Endothelial cell of umbilical vein (primary cell): ENCODE measurements around the gene SMARCAD1. TPM values are rescaled to one million over a fixed set of nuclear protein-coding genes. Genes with fewer than 3 reads are reported as not detected.

Experiments used
- BruUV-seq: library from RNA; stranded (reverse); fragments of 400-500 nt; replicated peaks from 2 replicates; lab custom pipeline; 2021; lab: Mats Ljungman, UMichigan
- CTCF ChIA-PET: fragments of 300-600, 350-600 bp; sonication (Branson Sonifier 250); formaldehyde crosslinking; loops from one replicate; lab custom pipeline; 2021; ENCODE audit warnings: antibody characterized with exemption, inconsistent platforms; lab: Charles Lee
- POLR2A ChIA-PET: fragments of 300-600, 350-600 bp; sonication (Branson Sonifier 250); formaldehyde crosslinking; loops from one replicate; lab custom pipeline; 2021; ENCODE audit warnings: antibody characterized with exemption, inconsistent platforms; lab: Charles Lee
- DNase-seq: peaks from one replicate; pipeline ENCODE4 v3.0.0-alpha.2; 2011; ENCODE audit warnings: low read depth, low spot score
- FAIRE-seq: peaks from 2 replicates; lab custom pipeline; 2011; peaks lifted over from hg19 to GRCh38; lab: Jason Lieb, UNC
- H2AFZ ChIP-seq: 2 replicates; pipeline ENCODE4 v1.6.0; 2012; ENCODE audit warnings: low read depth, low read length, control low read depth, inconsistent platforms
- H3K27ac ChIP-seq: 2 replicates; pipeline ENCODE4 v1.5.1; 2011; ENCODE audit warnings: low read depth, mild to moderate bottlenecking, control low read depth, low read length, moderate library complexity; ENCODE audit not compliant: insufficient read depth
- H3K27me3 ChIP-seq, 2 experiments: 2 replicates each; pipeline versions ENCODE4 v1.6.0 to v1.6.1; 2011; ENCODE audit warnings: low read length in 2 of 2, mixed read lengths in 1 of 2; ENCODE audit not compliant: control insufficient read depth in 2 of 2, insufficient read depth in 2 of 2
- H3K36me3 ChIP-seq, 2 experiments: 2 replicates in 1 of 2; 3 replicates in 1 of 2; pipeline ENCODE4 v1.5.1; 2011; ENCODE audit warnings: low read length in 2 of 2, mild to moderate bottlenecking in 1 of 2, moderate library complexity in 1 of 2; ENCODE audit not compliant: control insufficient read depth in 2 of 2, insufficient read depth in 2 of 2; ENCODE audit errors: extremely low read depth in 1 of 2
- H3K4me1 ChIP-seq: 3 replicates; pipeline ENCODE4 v1.5.1; 2011; ENCODE audit warnings: mild to moderate bottlenecking, low read length; ENCODE audit not compliant: control insufficient read depth, insufficient read depth; ENCODE audit errors: extremely low read depth
- H3K4me2 ChIP-seq: 2 replicates; pipeline ENCODE4 v1.6.1; 2011; ENCODE audit warnings: low read length, control low read depth, mixed read lengths; ENCODE audit not compliant: insufficient read depth
- H3K4me3 ChIP-seq, 3 experiments: fragments of 200-600 bp in 1 of 3; sonication (generic), shearing (Covaris generic) in 1 of 3; replicated peaks in 1 of 3; 2 replicates each; pipeline ENCODE4 v1.5.1; 2011 to 2016; ENCODE audit warnings: control low read depth in 3 of 3, low read length in 3 of 3, mild to moderate bottlenecking in 2 of 3, inconsistent platforms in 1 of 3, low read depth in 1 of 3, moderate library complexity in 1 of 3; ENCODE audit not compliant: insufficient read depth in 1 of 3
- H3K79me2 ChIP-seq: 2 replicates; pipeline ENCODE4 v1.6.0; 2012; ENCODE audit warnings: low read length, inconsistent platforms; ENCODE audit not compliant: control insufficient read depth, insufficient read depth
- H3K9ac ChIP-seq: replicated peaks from 2 replicates; pipeline ENCODE3; 2011; ENCODE audit warnings: low read length, control low read depth; ENCODE audit not compliant: insufficient read depth; ENCODE audit errors: extremely low read depth
- H3K9me1 ChIP-seq: replicated peaks from 3 replicates; pipeline ENCODE4 v1.6.0; 2011; ENCODE audit warnings: mild to moderate bottlenecking, low read length; ENCODE audit not compliant: control insufficient read depth, insufficient read depth; ENCODE audit errors: extremely low read depth
- H3K9me3 ChIP-seq: replicated peaks from 2 replicates; pipeline ENCODE4 v1.5.1; 2012; ENCODE audit warnings: low read length, inconsistent platforms; ENCODE audit not compliant: control insufficient read depth, insufficient read depth
- H4K20me1 ChIP-seq: replicated peaks from 2 replicates; pipeline ENCODE3; 2011; ENCODE audit warnings: mild to moderate bottlenecking, low read length; ENCODE audit not compliant: control insufficient read depth, insufficient read depth; ENCODE audit errors: extremely low read depth
- EZH2 ChIP-seq: IDR thresholded peaks from 2 replicates; pipeline ENCODE4 v1.6.1; 2012; ENCODE audit warnings: borderline replicate concordance, low read depth, mild to moderate bottlenecking, moderate library complexity, low read length, inconsistent platforms; ENCODE audit not compliant: severe bottlenecking
- FOS ChIP-seq: IDR thresholded peaks from 2 replicates; pipeline ENCODE4 v1.6.1; 2011; ENCODE audit warnings: mild to moderate bottlenecking, low read length, moderate library complexity, borderline replicate concordance; ENCODE audit not compliant: insufficient read depth
- GATA2 ChIP-seq: IDR thresholded peaks from 2 replicates; pipeline ENCODE4 v1.7.0; 2011; ENCODE audit warnings: low read depth, mild to moderate bottlenecking, moderate library complexity, mixed read lengths, low read length; ENCODE audit not compliant: insufficient read length, insufficient read depth
- JUN ChIP-seq: IDR thresholded peaks from 2 replicates; pipeline ENCODE4 v1.6.1; 2011; ENCODE audit warnings: borderline replicate concordance, low read depth; ENCODE audit not compliant: insufficient read length, insufficient read depth
- MYC ChIP-seq: IDR thresholded peaks from one replicate; pipeline ENCODE4 v1.6.1; 2011; ENCODE audit warnings: mild to moderate bottlenecking, low read depth, low read length
- POLR2A ChIP-seq: IDR thresholded peaks from 2 replicates; pipeline ENCODE4 v1.6.1; 2012; ENCODE audit warnings: low read depth, mild to moderate bottlenecking, control low read depth, low read length
- POLR2AphosphoS5 ChIP-seq: IDR thresholded peaks from 2 replicates; pipeline ENCODE4 v1.6.1; 2012; ENCODE audit warnings: low read depth, mild to moderate bottlenecking, control low read depth, low read length, moderate library complexity; ENCODE audit not compliant: insufficient read depth
- dilution Hi-C: fragments of 300-500 bp; cut with MboI; formaldehyde crosslinking; loops from one replicate; pipeline ENCODE4 v1.15.0; 2019; ENCODE audit warnings: low sequenced_read_pairs; ENCODE audit not compliant: extremely low pct_ligation_motif_present
- intact Hi-C: fragments of 100-400 bp; cut with micrococcal nuclease; formaldehyde crosslinking; loops from one replicate; pipeline ENCODE4 v1.10.0; 2022
- polyA plus RNA-seq, 4 experiments: library from polyadenylated mRNA; depleted of rRNA in 3 of 4; stranded (reverse) in 3 of 4; unstranded in 1 of 4; fragments of >200 nt; gene quantifications; 2 replicates each; pipeline versions ENCODE4 v1.2.1 to v1.2.3, GENCODE V29; 2011 to 2012; ENCODE audit warnings: missing spikeins in 1 of 4
- total RNA-seq: library from RNA; stranded (reverse); gene quantifications from 2 replicates; pipeline ENCODE4 v1.2.3, GENCODE V29; 2021
- TF ChIP-seq, protein P1 (sequence below): IDR thresholded peaks from 2 replicates; pipeline ENCODE4 v1.6.1; 2011; ENCODE audit not compliant: insufficient read depth, insufficient read length
- TF ChIP-seq, protein P2 (sequence below), 2 donors: IDR thresholded peaks; 1 replicate in 1 of 2; 2 replicates in 1 of 2; pipeline ENCODE4 v1.5.1; 2011; ENCODE audit warnings: low read length in 2 of 2, mild to moderate bottlenecking in 2 of 2, moderate library complexity in 2 of 2, control low read depth in 1 of 2, inconsistent platforms in 1 of 2, low read depth in 1 of 2; ENCODE audit not compliant: insufficient read depth in 1 of 2; ENCODE audit errors: extremely low read depth in 1 of 2

Gene SMARCAD1
- total and polyA plus RNA-seq, 2 donors (not counting 3 experiments of a cell fraction or from before 2014, with no cell fraction given) = 15.5 to 34.8 TPM

DNA sequence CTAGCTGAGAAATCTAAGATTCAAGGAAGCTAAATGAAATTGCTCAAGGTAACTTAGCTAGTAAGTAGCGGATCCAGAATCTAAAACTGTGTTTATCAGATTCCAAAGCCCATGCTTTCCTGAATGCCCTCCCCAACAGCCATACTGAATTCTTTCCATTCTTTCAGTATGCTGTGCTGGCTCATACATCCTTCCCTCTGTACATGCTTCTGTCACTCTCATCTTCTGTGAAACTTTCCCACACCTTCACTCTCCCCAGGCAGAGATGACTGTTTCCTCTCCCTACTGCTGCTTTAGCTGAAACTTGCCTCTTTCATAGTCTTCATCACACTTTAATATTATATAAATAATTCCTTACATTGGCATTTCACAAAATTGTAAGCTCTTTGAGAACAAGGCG, 39.3 kb upstream of the SMARCAD1 start:
- no peaks in the 10 kb centered on the region for H3K27me3 ChIP-seq
- intact Hi-C loops (no loop called here), dilution Hi-C loops (no loop called here)
- no peak overlapping the region for H2AFZ ChIP-seq
- H3K79me2 ChIP-seq = no peaks in the 10 kb centered on the region
- no peak overlapping the region for H3K4me2 ChIP-seq
- no TSS peak for BruUV-seq
- no peaks in the 10 kb centered on the region for H3K4me1 ChIP-seq
- ChIA-PET POLR2A (no interaction called here), CTCF (no interaction called here)
- no peaks in the 10 kb centered on the region for H3K9me1 ChIP-seq
- DNase-seq = no peak
- H4K20me1 ChIP-seq = no peaks in the 10 kb centered on the region
- H3K27ac ChIP-seq = no peak overlapping the region
- no peak overlapping the region for H3K4me3 ChIP-seq
- H3K36me3 ChIP-seq = no peaks in the 10 kb centered on the region
- TF ChIP-seq, protein P1, sequence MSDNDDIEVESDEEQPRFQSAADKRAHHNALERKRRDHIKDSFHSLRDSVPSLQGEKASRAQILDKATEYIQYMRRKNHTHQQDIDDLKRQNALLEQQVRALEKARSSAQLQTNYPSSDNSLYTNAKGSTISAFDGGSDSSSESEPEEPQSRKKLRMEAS = no peak
- TF ChIP-seq, protein P2, sequence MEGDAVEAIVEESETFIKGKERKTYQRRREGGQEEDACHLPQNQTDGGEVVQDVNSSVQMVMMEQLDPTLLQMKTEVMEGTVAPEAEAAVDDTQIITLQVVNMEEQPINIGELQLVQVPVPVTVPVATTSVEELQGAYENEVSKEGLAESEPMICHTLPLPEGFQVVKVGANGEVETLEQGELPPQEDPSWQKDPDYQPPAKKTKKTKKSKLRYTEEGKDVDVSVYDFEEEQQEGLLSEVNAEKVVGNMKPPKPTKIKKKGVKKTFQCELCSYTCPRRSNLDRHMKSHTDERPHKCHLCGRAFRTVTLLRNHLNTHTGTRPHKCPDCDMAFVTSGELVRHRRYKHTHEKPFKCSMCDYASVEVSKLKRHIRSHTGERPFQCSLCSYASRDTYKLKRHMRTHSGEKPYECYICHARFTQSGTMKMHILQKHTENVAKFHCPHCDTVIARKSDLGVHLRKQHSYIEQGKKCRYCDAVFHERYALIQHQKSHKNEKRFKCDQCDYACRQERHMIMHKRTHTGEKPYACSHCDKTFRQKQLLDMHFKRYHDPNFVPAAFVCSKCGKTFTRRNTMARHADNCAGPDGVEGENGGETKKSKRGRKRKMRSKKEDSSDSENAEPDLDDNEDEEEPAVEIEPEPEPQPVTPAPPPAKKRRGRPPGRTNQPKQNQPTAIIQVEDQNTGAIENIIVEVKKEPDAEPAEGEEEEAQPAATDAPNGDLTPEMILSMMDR (IDR thresholded peaks at IDR 0.05; ENCODE audit: extremely low read depth in 1 of 2, insufficient read depth in 1 of 2, low read depth in 1 of 2, low read length in 2 of 2) = no peak
- TF ChIP-seq JUN (no peak), POLR2A (no peak), EZH2 (no peak)
- FAIRE-seq = no peak
- no peaks in the 10 kb centered on the region for H3K9me3 ChIP-seq
- H3K9ac ChIP-seq = no peak overlapping the region

DNA sequence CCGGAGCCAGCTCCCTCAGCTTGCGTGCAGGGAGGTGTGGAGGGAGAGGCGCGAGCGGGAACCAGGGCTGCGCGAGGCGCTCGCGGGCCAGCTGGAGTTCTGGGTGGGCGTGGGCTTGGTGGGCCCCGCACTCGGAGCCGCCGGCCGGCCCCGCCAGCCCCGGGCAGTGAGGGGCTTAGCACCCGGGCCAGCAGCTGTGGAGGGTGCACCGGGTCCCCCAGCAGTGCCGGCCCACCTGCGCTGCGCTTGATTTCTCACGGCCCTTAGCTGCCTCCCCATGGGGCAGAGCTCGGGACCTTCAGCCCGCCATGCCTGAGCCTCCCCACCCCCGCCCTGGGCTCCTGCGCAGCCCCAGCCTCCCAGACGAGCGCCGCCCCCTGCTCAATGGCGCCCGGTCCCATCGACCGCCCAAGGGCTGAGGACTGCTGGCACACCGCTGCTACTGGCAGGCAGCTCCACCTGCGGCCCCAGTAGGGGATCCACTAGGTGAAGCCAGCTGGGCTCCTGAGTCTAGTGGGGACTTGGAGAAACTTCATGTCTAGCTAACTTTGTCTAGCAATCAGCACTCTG, 37.8 kb upstream of the SMARCAD1 start:
- no TSS peak for BruUV-seq
- FAIRE-seq (no peak), DNase-seq (no peak)
- ChIA-PET POLR2A (no interaction called here), CTCF (interaction anchor here (1.4 kb wide), 1 partner anchor 10 kb away, joined by 3 read pairs; no protein-coding TSS in a partner anchor)
- Histone ChIP-seq H3K4me3 (no peak overlapping the region), H3K4me2 (no peak overlapping the region), H3K9me3 (no peaks in the 10 kb centered on the region), H3K36me3 (no peaks in the 10 kb centered on the region), H3K9me1 (no peaks in the 10 kb centered on the region), H3K27me3 (no peaks in the 10 kb centered on the region), H3K4me1 (no peaks in the 10 kb centered on the region), H2AFZ (no peak overlapping the region), H4K20me1 (no peaks in the 10 kb centered on the region), H3K27ac (no peak overlapping the region), H3K79me2 (no peaks in the 10 kb centered on the region), H3K9ac (no peak overlapping the region)
- intact Hi-C loops = no loop called here
- dilution Hi-C loops = no loop called here
- TF ChIP-seq, protein P1 = no peak
- no peak for TF ChIP-seq FOS
- TF ChIP-seq, protein P2 (IDR thresholded peaks at IDR 0.05; ENCODE audit: extremely low read depth in 1 of 2, insufficient read depth in 1 of 2, low read depth in 1 of 2, low read length in 2 of 2) = no peak
- no peak for TF ChIP-seq MYC
- TF ChIP-seq POLR2AphosphoS5 = no peak
- TF ChIP-seq POLR2A = no peak
- no peak for TF ChIP-seq JUN
- no peak for TF ChIP-seq EZH2
- no peak for TF ChIP-seq GATA2
